NCI-H2171 (cell line): Measurements from ENCODE around the gene VAPB.

Experiments used
- DNase-seq: peaks from one replicate; lab custom pipeline; 2025; lab: John Stamatoyannopoulos, UW

VAPB gene

DNA sequence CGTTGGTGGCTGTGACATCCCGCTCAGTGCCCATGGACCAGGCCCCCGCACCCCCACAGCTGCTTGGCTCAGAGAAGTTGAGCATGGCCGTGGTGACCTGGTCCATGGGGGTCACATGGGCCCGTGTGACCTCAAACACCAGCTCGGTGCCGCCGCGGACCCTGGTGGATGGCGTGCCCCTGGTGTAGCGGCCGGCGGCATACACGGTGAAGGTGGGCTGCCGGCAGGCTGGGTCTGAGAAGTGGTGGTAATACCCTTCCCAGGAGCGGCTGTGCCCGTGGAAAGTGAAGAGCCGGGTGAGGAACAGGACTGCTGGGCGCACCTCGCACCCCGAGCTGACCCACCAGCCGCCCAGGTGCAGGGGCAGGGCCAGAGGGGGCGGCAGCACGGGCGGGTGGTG lies 72.1 kb downstream of the VAPB start:
- DNase-seq = no peak

DNA sequence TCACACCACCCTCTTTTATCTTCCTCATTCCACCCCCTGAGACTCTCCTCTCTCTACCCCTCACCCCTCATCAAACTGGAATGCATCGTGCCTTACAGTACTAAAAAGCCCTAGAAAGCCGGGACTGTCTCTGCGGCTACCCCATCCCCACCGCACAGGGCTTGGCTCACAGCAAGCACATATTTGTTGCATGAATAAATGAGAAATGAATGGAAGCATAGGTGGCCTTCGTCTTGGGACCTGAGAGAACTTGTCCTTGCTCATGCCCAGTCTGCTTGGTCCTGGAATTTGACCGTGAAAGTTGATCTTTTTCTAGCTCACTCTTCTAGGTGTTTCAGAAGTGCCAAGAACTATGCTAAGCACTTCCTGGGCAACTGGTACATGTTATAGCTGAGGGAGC lies 72.9 kb downstream of the VAPB start:
- DNase-seq = no peak

DNA sequence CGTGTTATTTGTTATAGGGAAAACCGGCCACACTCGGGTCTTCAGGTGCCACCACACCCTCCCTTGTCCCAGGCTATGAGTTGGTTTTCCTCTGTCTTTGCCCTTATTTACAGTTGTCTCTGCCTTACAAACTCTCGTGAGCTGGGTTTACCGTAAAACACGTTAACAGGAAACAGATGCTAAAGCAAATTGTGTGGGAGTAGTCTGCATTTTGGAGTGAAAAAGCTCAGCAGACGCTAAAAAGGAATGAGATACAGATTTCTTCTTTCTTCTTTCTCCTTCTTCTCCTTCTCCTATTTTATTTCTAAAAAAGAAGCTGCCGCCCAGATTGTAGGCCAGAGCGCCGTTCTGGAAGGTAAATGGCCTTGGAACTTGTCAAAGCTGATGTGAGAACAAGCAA lies 74.2 kb downstream of the VAPB start:
- no peak for DNase-seq

DNA sequence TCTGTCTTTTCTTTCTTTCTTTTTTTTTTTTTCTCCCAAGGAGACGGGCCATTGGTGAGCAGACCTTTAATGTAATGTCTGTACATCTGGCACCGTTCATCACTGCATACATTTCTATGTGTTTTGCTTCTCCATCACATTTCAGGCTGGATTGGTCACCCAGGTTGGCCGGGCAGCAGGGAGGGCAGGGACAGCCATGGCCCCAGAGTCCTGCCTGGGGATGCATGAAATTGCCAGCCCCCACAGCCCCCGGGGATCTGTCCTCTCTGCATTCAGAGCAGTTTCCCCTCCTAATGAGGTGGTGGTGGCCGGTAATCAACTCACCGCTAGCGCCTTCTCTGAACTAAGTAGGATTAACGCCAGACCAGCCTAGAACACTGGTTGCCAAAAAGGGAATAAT lies 75.8 kb downstream of the VAPB start:
- DNase-seq = no peak

DNA sequence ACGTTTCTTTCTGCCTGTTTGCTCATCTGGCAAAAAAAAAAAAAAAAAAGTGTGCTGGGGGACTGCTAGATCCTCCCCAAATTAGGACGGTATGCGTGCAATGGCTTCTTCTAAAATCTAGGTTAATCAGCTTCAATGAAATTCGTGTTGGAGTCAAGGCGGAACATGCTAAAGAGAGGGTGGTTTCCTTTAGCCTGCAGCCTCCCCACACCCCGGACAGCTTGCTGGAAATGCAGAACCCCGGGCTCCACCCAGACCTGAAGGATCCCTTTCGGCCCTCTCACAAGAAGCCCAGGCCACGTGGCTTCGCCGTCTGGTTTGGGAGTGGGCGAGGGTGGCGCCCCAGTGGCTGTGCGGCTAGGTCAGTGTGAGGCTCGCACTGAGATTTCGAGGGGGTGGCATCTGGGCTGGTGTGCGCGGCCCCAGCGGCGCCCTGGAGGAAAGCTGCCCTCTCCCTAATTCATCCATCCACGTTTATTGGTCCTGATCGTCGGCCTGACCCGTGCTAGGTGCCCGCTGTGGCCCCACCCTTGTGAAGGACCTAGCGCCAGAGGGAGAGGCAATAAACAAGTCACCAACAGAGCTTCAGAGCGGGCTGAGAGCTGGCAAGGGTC lies 77.2 kb downstream of the VAPB start:
- no peak for DNase-seq

DNA sequence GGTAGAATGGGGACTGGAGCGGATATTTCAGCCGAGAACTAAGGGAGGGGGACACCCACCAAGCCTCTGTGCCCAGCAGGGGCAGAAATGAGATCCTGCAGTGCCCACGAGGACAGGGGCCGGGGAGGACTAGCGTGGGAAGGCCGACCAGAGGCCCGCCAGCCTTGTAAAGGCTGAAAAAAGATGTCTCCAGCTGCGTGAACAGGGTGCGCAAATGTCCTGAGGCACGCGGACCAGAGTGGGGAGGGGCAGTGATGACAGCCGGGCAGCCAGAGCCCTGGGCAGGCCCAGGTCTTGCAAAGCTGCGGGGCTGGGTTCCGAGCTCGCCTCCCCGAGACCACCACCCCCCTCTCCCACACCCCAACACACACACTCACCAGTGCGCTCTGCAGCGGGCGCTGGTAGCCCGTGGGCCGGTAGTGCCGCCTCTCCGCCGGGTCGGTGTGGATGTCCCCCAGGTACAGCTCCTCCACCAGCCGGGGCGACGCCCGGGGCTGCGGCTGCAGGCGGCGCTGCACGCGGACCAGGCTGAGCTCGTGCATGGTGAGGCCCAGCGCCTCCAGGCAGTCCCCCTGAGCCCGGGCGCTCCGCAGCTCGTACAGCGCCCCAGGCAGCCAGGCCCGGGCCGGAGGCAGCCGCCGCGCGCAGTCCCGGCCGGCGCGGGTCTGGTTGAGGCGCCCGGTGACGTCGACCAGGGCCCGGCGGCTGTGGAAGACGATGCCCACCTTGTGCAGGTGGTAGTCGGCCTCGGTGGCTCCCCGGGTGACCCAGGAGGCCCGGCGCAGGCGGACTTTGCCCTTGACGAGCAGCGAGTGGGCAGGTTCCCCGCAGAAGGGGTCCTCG lies 77.9 kb downstream of the VAPB start:
- DNase-seq = no peak

DNA sequence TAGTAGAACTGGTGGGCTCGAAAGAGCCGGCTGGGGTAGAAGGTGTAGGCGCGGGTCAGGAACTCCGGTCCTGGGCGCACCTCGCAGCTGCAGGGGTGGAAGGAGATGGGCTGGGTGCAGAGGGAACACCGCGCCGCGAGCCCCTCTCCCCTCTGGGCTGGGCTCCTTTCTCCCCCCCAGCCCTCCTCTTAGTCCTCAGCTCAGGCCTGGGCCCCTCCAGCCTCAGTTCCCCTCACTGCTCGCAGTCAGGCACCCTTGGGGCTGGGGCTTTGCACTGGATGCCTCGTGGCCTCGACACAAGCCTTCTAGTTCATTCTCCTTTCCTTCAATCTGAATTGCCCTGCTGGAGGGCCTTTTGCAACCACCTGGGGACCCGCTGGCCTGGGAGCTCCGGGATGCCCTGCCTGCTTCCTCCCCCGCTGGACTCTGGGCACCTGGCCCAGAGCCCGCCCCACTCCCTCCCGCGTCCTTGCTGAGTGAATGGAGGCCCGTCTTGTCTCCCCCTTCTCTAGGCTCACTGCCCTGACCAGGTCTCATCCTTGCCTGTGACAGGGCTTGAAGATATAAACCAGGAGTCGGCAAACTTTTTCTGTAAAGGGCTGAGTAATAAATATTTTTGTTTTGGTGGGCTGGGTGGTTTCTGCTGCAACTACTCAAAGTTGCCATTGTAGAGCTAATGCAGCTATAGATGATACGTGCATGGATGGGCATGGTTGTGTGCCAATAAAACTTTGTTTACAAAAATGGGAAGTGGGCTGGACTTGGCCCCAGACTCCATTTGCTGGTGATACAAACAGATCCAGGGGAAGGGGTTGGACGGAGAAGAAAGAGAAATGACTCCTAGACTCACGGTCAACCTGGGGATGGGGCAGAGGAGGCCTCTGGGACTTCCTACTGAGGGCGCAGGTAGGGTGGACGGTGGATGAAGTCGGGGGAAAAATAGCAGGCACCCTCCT lies 78.8 kb downstream of the VAPB start:
- DNase-seq = no peak

DNA sequence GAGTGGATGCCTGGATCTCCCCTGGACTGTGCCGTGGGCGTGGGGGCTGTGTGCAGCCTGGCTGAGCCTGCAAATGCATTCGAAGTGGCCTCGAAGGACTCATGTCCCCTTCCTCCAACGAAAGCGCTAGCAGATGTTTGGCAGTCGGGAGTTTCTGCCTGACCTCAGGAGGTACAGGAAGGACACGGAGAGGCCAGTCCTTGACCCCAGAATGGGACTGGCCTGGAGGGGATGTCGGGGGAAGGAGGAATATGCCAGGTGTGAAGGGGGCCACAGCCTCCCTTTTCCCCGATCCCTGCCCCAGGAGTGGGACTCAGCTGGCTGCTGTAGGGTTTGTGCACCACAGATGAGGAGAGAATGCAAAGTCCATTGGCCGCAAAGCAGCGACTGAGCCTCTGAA lies 80.6 kb downstream of the VAPB start:
- DNase-seq = no peak

DNA sequence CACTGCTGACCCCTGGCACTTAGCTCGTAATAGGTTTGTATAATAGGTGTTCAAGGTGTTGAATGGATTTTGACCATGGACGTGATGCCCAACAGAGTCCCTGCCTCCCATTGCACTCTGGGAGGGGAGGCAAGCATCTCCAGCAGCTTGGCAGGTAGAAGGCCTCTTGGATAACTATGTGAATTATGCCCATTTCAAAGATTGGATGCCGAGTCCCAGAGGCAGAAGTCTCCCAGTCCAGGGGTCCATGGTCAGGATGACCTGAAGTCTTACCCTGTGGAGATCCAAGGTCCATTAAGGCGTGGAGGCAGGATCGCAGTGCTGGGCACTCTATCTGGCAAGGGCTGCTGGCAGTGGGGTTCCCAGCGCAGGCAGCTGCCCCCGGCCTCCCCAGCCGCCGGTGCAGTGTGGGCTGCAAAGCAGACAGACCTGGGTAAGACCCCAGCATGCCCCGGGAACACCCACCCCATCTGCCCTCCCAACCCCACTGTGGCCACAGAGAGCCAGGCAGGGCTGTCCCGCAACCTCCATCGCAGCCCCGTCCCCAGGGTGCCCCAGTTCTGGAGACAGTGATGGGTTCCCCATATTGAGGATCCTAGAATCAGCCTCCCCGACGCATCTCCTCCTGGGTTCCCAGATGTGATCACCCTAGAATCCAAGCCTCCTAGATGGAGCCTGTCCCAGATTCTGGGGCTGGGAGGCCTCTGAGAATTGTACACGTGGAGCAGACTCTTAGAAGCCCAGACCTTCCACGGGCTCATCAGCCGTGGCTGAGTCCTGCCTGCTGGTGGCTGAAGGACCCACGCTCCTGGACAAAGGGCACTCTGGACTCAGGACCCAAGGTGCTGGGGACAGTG lies 81.5 kb downstream of the VAPB start:
- DNase-seq = no peak

DNA sequence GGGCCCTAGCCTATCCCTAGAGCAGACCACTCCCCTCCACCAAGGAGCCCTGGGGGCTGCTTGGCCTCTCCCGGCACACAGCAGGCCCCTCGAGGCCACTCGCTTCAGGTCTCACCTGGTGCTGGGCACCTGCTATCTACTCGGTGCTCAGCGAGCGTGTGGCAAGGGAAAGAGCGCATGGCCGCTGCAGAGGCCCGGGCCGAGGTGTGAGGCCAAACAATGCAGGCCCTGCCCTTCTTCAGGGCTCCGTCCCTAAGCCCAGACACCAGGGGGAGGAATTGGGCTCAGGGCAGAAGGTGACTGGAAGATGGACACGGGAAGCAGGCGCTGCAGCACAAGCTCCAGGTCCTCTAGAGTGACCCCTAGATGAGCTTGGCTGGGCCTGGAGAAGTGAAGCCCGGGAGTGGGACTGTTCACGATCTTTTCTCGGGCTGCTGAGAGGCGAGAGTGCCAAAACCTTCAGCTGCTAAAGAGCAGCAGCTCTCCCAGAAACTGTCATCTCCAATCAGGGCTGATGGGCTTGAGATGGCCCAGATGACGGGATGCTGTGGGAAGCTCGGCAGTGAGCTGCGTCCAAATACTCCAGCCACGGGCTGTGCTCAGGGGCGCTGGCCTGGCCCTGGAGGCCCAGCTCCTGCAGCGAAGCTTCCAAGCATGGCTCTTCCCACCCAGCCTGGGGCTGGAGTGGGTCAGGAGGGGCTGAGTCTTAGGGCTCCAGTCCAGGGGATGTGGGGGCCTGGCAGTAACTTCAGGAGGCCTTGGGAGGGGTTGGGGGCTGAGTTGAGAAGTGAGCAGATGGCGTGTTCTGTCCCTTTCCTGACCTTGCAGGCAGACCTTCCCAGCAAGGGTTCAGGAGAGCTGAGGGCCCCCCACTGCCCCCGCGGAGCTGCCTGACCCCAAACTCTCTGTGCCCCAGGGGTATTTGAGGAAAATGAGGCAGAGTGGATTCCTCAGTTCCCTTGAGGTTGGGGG lies 82.5 kb downstream of the VAPB start:
- DNase-seq = no peak

DNA sequence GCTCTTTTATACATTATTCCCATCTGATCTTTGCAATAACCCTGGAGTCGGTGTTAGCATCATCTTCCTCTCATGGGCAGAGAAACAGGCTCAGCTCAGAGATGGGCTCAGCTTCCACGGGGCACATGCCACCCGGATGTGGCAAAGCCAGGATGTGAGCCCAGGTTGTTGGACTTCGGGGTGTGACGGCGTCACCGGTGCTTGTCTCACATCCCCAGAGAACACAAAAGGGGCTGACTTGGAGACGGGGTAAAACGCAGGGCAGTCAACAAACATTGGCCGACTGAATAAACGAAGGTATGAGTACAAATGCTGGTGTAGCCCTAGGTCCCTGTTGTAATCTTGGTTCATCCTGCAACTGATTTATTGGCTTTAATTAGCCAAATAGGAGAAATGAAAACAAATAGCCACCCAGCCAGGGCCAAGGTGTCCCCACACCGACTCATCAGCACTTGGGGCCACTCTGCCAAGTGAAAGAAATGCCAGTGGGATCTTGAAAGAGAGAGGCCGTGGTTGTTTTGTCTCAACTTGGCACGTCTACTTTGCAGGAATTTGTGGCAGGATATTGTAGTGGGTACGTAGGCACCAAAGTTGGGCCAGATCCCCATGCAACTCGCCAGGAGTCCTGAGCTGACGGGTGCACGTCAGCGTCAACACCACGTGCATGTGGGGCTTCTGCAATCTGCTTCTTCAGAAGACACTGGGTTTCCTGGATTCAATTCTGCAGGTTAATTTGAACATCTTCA lies 83.4 kb downstream of the VAPB start:
- DNase-seq = no peak

DNA sequence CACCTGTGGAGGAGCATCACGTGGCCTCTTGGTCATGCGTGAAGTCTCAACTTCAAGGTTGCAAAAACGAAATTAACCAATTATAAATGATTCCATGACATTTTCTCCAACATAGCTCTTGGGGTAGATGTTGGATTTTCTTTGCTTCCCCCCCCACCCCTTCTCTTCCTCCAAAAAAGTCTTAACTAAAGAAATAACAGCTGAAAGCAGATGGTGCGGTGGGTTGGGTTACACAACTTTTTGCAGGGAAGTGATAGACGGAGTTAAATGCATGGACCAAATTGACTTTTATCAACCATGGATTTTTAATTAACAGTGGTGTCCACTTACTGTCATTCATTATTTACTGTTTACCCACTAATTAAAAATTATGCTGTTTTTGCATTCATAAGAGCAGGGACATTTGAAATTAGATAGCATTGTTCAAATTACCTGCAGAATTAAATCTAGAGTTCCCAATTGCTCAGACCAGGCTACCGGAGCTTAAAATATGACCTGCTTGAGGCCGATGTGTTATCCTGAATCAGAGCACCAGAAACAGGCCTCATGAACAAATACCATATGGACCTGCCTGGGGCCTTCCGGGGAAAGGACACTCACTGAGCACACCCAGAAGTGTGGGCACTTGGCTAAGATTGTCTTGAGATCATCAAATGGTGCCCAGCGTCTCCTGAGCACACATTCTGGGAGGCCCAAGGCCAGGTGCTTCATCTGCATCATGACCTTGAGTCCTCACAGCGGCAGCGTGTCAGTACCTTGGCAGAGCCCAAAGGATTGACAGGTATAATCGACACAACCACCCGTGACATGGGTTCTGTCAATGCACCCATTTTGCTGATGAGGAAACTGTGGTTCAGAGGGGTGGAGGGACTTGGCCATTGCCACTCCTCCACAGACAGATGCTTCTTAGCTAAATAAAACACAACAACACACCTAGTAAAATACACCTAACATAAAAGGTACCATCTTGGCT lies 84.7 kb downstream of the VAPB start:
- DNase-seq = peak; percentile 45

DNA sequence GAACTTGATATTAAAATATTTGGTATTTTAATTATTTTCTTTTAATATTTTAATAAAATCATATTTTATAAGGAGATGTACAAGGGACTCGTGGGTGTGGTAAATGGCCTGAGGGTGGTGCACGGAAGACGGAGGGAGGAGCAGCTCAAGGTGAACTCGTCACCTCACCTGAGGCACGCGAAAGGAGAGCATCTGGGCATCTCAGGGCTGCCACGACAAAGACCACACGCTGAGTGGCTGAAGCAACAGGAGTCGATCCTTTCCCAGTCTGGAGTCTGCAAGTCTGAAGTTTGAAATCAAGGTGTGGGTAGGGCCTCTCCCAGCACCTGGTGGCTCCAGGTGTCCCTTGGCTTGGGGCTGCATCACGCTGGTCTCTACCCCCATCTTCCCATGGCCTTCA lies 86.4 kb downstream of the VAPB start:
- no peak for DNase-seq

DNA sequence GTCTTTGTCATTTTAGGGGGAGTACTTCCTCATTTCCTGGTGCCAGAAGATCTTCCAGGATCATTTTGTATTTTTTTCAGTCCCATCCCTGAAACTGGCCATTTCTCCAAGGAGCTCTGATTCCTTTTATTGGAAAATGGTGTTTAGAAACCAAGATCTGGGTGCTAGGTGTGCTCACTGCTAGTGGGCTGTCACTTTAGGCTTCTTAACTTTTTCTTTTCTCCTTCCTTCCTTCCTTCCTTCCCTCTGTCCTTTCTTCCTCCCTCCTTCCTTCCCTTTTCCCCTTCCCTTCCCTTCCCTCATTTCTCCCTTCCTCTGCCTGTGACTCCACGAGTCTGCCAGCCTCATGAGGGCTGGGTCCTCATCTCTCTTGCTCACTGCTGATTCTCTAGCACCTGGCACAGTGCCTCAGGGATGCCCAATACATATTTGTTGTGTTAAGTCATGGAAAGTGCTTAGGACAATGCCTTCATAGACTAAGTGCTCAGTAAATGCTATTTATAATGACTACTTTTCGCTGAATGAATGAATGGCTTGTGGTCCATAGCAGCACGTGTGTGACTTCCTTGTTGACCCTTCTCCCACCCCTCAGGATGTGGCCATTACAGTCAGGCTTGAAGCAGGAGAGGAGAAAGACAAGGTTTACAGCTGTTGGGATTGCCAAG lies 89.2 kb downstream of the VAPB start:
- DNase-seq = no peak

DNA sequence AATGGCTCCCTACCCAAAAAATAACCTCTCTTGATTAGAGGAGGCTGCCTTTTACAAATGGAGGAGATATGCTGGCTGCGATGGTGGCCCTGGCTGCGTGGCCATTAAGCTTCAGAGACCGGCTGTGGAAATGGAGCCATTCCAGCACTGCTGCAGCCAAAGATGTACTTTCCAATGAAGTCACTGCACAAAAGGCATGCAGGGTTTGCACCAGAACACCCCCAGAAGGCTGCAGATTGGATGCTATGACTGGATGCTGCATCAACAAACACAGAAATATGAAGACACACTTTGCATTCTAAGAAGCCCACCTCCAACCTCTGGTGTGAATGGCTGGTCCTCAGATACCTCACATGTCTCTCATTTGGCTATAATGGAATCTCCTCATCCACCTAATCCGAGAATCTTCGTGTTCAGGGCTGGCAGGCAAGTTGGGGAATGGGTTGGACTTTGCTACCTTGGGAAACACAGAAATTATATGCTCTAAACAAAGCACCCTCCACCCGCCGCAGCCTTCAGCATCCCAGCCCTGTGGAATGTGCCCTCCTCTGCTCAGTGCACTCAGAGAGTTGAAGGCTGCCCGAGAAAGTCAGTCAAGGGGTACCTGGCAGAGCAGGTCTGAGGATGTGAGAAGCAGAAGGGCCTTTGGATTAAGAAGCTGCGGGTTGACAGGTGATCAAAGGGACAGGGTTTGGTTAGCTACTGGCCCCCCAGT lies 90.9 kb downstream of the VAPB start:
- no peak for DNase-seq

DNA sequence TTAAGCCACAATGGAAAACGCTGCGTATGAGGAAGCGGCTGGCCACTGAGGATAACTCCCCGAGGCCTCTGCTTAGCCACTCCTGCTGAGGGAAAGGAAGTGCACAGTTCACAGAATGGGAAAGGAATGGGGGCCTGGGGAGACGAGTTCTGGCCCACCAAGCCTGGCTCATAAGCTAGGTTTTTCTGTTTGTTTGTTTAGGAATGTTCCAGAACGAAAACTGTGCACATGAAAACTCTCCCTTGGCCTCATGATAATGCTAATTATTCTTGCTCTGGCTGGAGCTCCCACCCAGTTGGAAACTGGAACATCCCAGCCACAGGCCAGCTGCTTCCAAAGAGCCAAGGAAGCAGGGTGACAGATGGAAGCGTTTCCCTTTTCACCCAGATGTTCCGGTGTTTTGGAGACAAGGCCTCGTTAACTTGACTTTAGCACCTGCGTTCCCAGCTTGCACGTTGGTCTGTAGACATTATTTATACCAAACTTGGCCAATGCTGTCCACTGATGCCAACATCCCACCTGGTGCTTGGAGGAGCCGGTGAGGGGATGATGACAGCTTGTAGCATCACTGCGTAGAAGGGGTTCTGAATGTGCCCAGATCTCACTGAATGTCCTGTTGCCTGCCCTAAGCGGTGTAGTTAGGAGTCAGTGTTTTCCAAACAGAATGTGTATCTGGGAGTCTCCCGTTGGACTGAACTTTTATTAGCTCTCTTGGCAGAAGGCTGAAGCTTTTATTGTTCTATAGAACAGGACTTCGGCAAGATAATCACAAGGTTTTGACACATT lies 91.7 kb downstream of the VAPB start:
- peak; percentile 97 for DNase-seq
